WTC11 (cell line): ENCODE measurements around the gene PA2G4. TPM values are rescaled to one million over a fixed set of nuclear protein-coding genes. Genes with fewer than 3 reads are reported as not detected.

ENCODE experiments used
- ATAC-seq: fragments of 200-7000 bp; cut with Tn5 transposase; 2 replicates; pipeline ENCODE4 v1.10.0; 2021; ENCODE audit warnings: mild to moderate bottlenecking, moderate library complexity
- Bru-seq: library from RNA; stranded (reverse); fragments of 400-500 nt; gene quantifications from one replicate; lab custom pipeline; 2021; lab: Mats Ljungman, UMichigan
- CTCF ChIA-PET: fragments of 300-600 bp; sonication (Branson Sonifier 250); formaldehyde crosslinking; loops from one replicate; lab custom pipeline; 2021; ENCODE audit warnings: antibody characterized with exemption; lab: Charles Lee
- POLR2A ChIA-PET: fragments of 350-600 bp; sonication (Branson Sonifier 250); formaldehyde crosslinking; loops from one replicate; lab custom pipeline; 2021; ENCODE audit warnings: antibody characterized with exemption; lab: Charles Lee
- DNase-seq: peaks from one replicate; pipeline ENCODE4 v3.0.0; 2021; ENCODE audit warnings: low spot score
- H3K27ac Mint-ChIP-seq: 2 replicates; pipeline ENCODE4 v1.8.0; 2021; ENCODE audit warnings: mixed read lengths
- H3K27me3 Mint-ChIP-seq: 2 replicates; pipeline ENCODE4 v1.8.0; 2021; ENCODE audit warnings: low read depth, mild to moderate bottlenecking, moderate library complexity, mixed read lengths
- H3K36me3 Mint-ChIP-seq: 2 replicates; pipeline ENCODE4 v1.8.0; 2021; ENCODE audit warnings: mixed read lengths
- H3K4me1 Mint-ChIP-seq: 2 replicates; pipeline ENCODE4 v1.8.0; 2022; ENCODE audit warnings: mixed read lengths
- H3K4me3 Mint-ChIP-seq: 2 replicates; pipeline ENCODE4 v1.8.0; 2021; ENCODE audit warnings: mild to moderate bottlenecking, moderate library complexity, mixed read lengths
- H3K9me3 Mint-ChIP-seq: 2 replicates; pipeline ENCODE4 v1.8.0; 2021; ENCODE audit warnings: mixed read lengths
- CREB1 ChIP-seq: sonication (generic); formaldehyde crosslinking; IDR thresholded peaks from 2 replicates; pipeline ENCODE4 v1.8.0; 2023; ENCODE audit warnings: mild to moderate bottlenecking, missing genetic modification reagents
- CTCF ChIP-seq: fragments of 200-600 bp; IDR thresholded peaks from 2 replicates; pipeline ENCODE4 v1.8.0; 2022; ENCODE audit warnings: antibody characterized with exemption
- FOXJ3 ChIP-seq: sonication (generic); formaldehyde crosslinking; IDR thresholded peaks from 2 replicates; pipeline ENCODE4 v1.9.0; 2021; ENCODE audit warnings: missing genetic modification reagents, mild to moderate bottlenecking, borderline replicate concordance
- FOXP1 ChIP-seq: sonication (generic); formaldehyde crosslinking; IDR thresholded peaks from 2 replicates; pipeline ENCODE4 v1.8.0; 2022; ENCODE audit warnings: missing genetic modification reagents, mild to moderate bottlenecking, moderate library complexity, borderline replicate concordance
- GTF2I ChIP-seq: fragments of 250-450 bp; sonication (Bioruptor Pico); conservative IDR thresholded peaks from 2 replicates; pipeline ENCODE4 v1.4.0; 2021; ENCODE audit warnings: mild to moderate bottlenecking
- HMGA2 ChIP-seq: fragments of 250-450 bp; sonication (Bioruptor Pico); IDR thresholded peaks from 2 replicates; pipeline ENCODE4 v1.4.0; 2021; ENCODE audit warnings: mild to moderate bottlenecking, moderate library complexity
- IRF2 ChIP-seq: sonication (generic); formaldehyde crosslinking; IDR thresholded peaks from 2 replicates; pipeline ENCODE4 v1.8.0; 2022; ENCODE audit warnings: low read depth, missing genetic modification reagents, borderline replicate concordance
- NFATC4 ChIP-seq: fragments of 250-450 bp; sonication (Bioruptor Pico); IDR thresholded peaks from 2 replicates; pipeline ENCODE4 v1.9.0; 2021; ENCODE audit warnings: mild to moderate bottlenecking
- NR1H2 ChIP-seq: sonication (generic); formaldehyde crosslinking; IDR thresholded peaks from 2 replicates; pipeline ENCODE4 v1.9.0; 2021; ENCODE audit warnings: mild to moderate bottlenecking, moderate library complexity, missing genetic modification reagents
- NR3C1 ChIP-seq: sonication (generic); formaldehyde crosslinking; conservative IDR thresholded peaks from 2 replicates; pipeline ENCODE4 v1.8.1; 2023; ENCODE audit warnings: low read depth, mild to moderate bottlenecking, missing genetic modification reagents
- SMAD3 ChIP-seq: sonication (generic); formaldehyde crosslinking; IDR thresholded peaks from 2 replicates; pipeline ENCODE4 v1.8.0; 2022; ENCODE audit warnings: missing genetic modification reagents, mild to moderate bottlenecking, borderline replicate concordance
- SP1 ChIP-seq: sonication (generic); formaldehyde crosslinking; conservative IDR thresholded peaks from 2 replicates; pipeline ENCODE4 v1.8.1; 2022; ENCODE audit warnings: missing genetic modification reagents
- STAT6 ChIP-seq: sonication (generic); formaldehyde crosslinking; conservative IDR thresholded peaks from 2 replicates; pipeline ENCODE4 v1.8.1; 2023; ENCODE audit warnings: mild to moderate bottlenecking, low read depth, missing genetic modification reagents, moderate library complexity
- TP53 ChIP-seq: sonication (generic); formaldehyde crosslinking; IDR thresholded peaks from 2 replicates; pipeline ENCODE4 v1.8.1; 2023; ENCODE audit warnings: mild to moderate bottlenecking, missing genetic modification reagents
- USF2 ChIP-seq: sonication (generic); formaldehyde crosslinking; IDR thresholded peaks from 2 replicates; pipeline ENCODE4 v1.8.1; 2023; ENCODE audit warnings: mild to moderate bottlenecking, missing genetic modification reagents, moderate library complexity
- ZBTB21 ChIP-seq: sonication (generic); formaldehyde crosslinking; IDR thresholded peaks from 2 replicates; pipeline ENCODE4 v1.8.1; 2023; ENCODE audit warnings: mild to moderate bottlenecking, missing genetic modification reagents, borderline replicate concordance
- ZNF138 ChIP-seq: sonication (generic); formaldehyde crosslinking; conservative IDR thresholded peaks from 2 replicates; pipeline ENCODE4 v1.8.1; 2022; ENCODE audit warnings: mild to moderate bottlenecking, moderate library complexity, missing genetic modification reagents
- ZNF232 ChIP-seq: sonication (generic); formaldehyde crosslinking; IDR thresholded peaks from 2 replicates; pipeline ENCODE4 v1.8.0; 2022; ENCODE audit warnings: mild to moderate bottlenecking, missing genetic modification reagents
- ZNF263 ChIP-seq: sonication (generic); formaldehyde crosslinking; IDR thresholded peaks from 2 replicates; pipeline ENCODE4 v1.8.1; 2022; ENCODE audit warnings: low read depth, mild to moderate bottlenecking, moderate library complexity, missing genetic modification reagents
- ZNF416 ChIP-seq: fragments of 250-450 bp; sonication (Bioruptor Pico); IDR thresholded peaks from 2 replicates; pipeline ENCODE4 v1.9.0; 2021; ENCODE audit warnings: mild to moderate bottlenecking, inconsistent platforms
- ZNF423 ChIP-seq: fragments of 250-450 bp; sonication (Bioruptor Pico); IDR thresholded peaks from 2 replicates; pipeline ENCODE4 v2.1.2; 2022; ENCODE audit warnings: mild to moderate bottlenecking, moderate library complexity
- ZNF512 ChIP-seq: sonication (generic); formaldehyde crosslinking; IDR thresholded peaks from 2 replicates; pipeline ENCODE4 v1.8.1; 2022; ENCODE audit warnings: missing genetic modification reagents, borderline replicate concordance
- ZNF532 ChIP-seq: fragments of 250-450 bp; sonication (Bioruptor Pico); IDR thresholded peaks from 2 replicates; pipeline ENCODE4 v1.9.0; 2021; ENCODE audit warnings: mild to moderate bottlenecking, borderline replicate concordance
- long read RNA-seq, 3 experiments: library from RNA in 1 of 3; library from capped mRNA in 1 of 3; library from polyadenylated mRNA in 1 of 3; unstranded in 2 of 3; stranded (forward) in 1 of 3; transcript quantifications; one replicate each; pipeline ENCODE4 v2.0.0, GENCODE V29; 2021
- total RNA-seq: library from RNA; stranded (reverse); gene quantifications from 3 replicates; pipeline ENCODE4 v1.2.3, GENCODE V29; 2021

Gene PA2G4
- total RNA-seq = 198 to 249 TPM (median 199 TPM) in 3 replicates
- percentile 94 among the genes with signal in this experiment for Bru-seq, nascent RNA
- long read RNA-seq, experiment 1, transcript PA2G4-201 (13 exons, 2,577 nt) = major isoform, 693 of 774 reads
- long read RNA-seq, experiment 1, partial matches to known transcripts = 55 of 774 reads
- long read RNA-seq, experiment 1, other reads (novel, unspliced or antisense) = 25 of 774 reads
- long read RNA-seq, experiment 2, transcript PA2G4-201 (13 exons, 2,577 nt) = major isoform, 249 of 390 reads
- long read RNA-seq, experiment 2, partial matches to known transcripts = 88 of 390 reads
- long read RNA-seq, experiment 2, other reads (novel, unspliced or antisense) = 53 of 390 reads
- long read RNA-seq, experiment 3, transcript PA2G4-201 (13 exons, 2,577 nt) = major isoform, 759 of 982 reads
- long read RNA-seq, experiment 3, partial matches to known transcripts = 171 of 982 reads
- long read RNA-seq, experiment 3, other reads (novel, unspliced or antisense) = 52 of 982 reads

GRCh38 chr12:56104109-56104814 is at the start of gene PA2G4:
PA2G4 (plus strand) TSS chr12:56104559; CDS start chr12:56104738, 179 bp downstream.
- ChIA-PET CTCF (interaction anchor here (0.5 to 2.2 kb wide), 25 partner anchors 10 to 532 kb away, joined by 3 to 36 read pairs (median 6); partner anchors contain the start of genes ANKRD52, CNPY2, ERBB3 and ESYT1), POLR2A (interaction anchor here (0.5 to 2.2 kb wide), 25 partner anchors 9 to 374 kb away, joined by 3 to 34 read pairs (median 5); partner anchors contain the start of genes ANKRD52, CNPY2, ERBB3 and ESYT1)
- H3K27me3 Mint-ChIP-seq = no peaks in the 10 kb centered on the region
- H3K4me3 Mint-ChIP-seq = peak within 1 kb of the TSS; percentile 90
- no peaks in the 10 kb centered on the region for H3K9me3 Mint-ChIP-seq
- ATAC-seq (peak; percentile 98), DNase-seq (peak; percentile 98)
- peak within 1 kb of the TSS; percentile 99 for H3K27ac Mint-ChIP-seq
- peaks cover 24% of the 10 kb centered on the region for H3K4me1 Mint-ChIP-seq
- peaks cover 62% of the 10 kb centered on the region for H3K36me3 Mint-ChIP-seq
- TF ChIP-seq HMGA2 (CRISPR knock-in tag) = no peak
- TF ChIP-seq ZNF232 (CRISPR knock-in tag) = no peak
- no peak for TF ChIP-seq ZBTB21
- TF ChIP-seq ZNF138 = 0 out of 2 replicates have a peak, but pooled peaks have one; percentile 33
- no peak for TF ChIP-seq NR1H2 (CRISPR knock-in tag)
- TF ChIP-seq CREB1 (CRISPR knock-in tag) = no peak
- no peak for TF ChIP-seq GTF2I (CRISPR knock-in tag)
- peak; percentile 47; the same call in 1 of the 2 replicates for TF ChIP-seq ZNF423 (CRISPR knock-in tag)
- 0 out of 2 replicates have a peak, but pooled peaks have one; percentile 40 for TF ChIP-seq USF2 (CRISPR knock-in tag)
- no peak for TF ChIP-seq ZNF532 (CRISPR knock-in tag)
- TF ChIP-seq SP1 (CRISPR knock-in tag) = peak; percentile 77
- no peak for TF ChIP-seq STAT6 (CRISPR knock-in tag)
- TF ChIP-seq IRF2 = peak; percentile 18; the same call in 1 of the 2 replicates
- peak; percentile 62; the same call in 1 of the 2 replicates for TF ChIP-seq ZNF512 (CRISPR knock-in tag)
- peak; percentile 54; the same call in 1 of the 2 replicates for TF ChIP-seq NFATC4 (CRISPR knock-in tag)
- TF ChIP-seq TP53 (CRISPR knock-in tag) = peak; percentile 91
- TF ChIP-seq ZNF263 (CRISPR knock-in tag) = no peak
- TF ChIP-seq SMAD3 (CRISPR knock-in tag) = peak; percentile 87
- TF ChIP-seq FOXJ3 (CRISPR knock-in tag) = no peak
- peak; percentile 72; the same call in 1 of the 2 replicates for TF ChIP-seq FOXP1
- peak; percentile 80; the same call in 1 of the 2 replicates for TF ChIP-seq ZNF416 (CRISPR knock-in tag)
- TF ChIP-seq NR3C1 (CRISPR knock-in tag) = no peak
- TF ChIP-seq CTCF = no peak
